Spleen (tissue), 11 donors: ENCODE results near the gene MST1. TPM values are rescaled to one million over a fixed set of nuclear protein-coding genes. Genes with fewer than 3 reads are reported as not detected.

Experiments used
- DNase-seq: peaks from one replicate; pipeline ENCODE4 v3.0.0-alpha.2; 2020
- H3K27ac ChIP-seq, 8 donors: fragments of 200-600 bp; sonication (generic) in 7 of 8; 1 replicate in 4 of 8; 2 replicates in 4 of 8; pipeline versions ENCODE4 v1.5.0 to v1.8.0; 2016 to 2021; ENCODE audit warnings: inconsistent platforms in 4 of 8, mild to moderate bottlenecking in 4 of 8, moderate library complexity in 1 of 8
- H3K27me3 ChIP-seq, 7 donors: fragments of 200-600 bp; sonication (generic) in 6 of 7; replicated peaks in 1 of 7; 1 replicate in 4 of 7; 2 replicates in 3 of 7; pipeline versions ENCODE4 v1.5.0 to v1.8.0; 2016 to 2021; ENCODE audit warnings: inconsistent platforms in 3 of 7, mild to moderate bottlenecking in 1 of 7
- H3K36me3 ChIP-seq, 6 donors: fragments of 200-600 bp; sonication (generic) in 5 of 6; 1 replicate in 4 of 6; 2 replicates in 2 of 6; pipeline versions ENCODE4 v1.5.0 to v1.8.0; 2016 to 2021; ENCODE audit warnings: inconsistent platforms in 2 of 6
- H3K4me1 ChIP-seq, 6 donors: fragments of 200-600 bp; sonication (generic) in 5 of 6; 1 replicate in 3 of 6; 2 replicates in 3 of 6; pipeline versions ENCODE4 v1.5.0 to v1.8.0; 2016 to 2021; ENCODE audit warnings: inconsistent platforms in 3 of 6
- H3K4me3 ChIP-seq, 8 donors: fragments of 200-600 bp; sonication (generic) in 7 of 8; 1 replicate in 4 of 8; 2 replicates in 4 of 8; pipeline versions ENCODE4 v1.5.0 to v1.8.0; 2016 to 2021; ENCODE audit warnings: inconsistent platforms in 4 of 8, mild to moderate bottlenecking in 4 of 8, moderate library complexity in 2 of 8
- H3K9me3 ChIP-seq, 8 donors: fragments of 200-600 bp; sonication (generic) in 7 of 8; 1 replicate in 4 of 8; 2 replicates in 4 of 8; pipeline versions ENCODE4 v1.5.0 to v1.8.0; 2016 to 2021; ENCODE audit warnings: inconsistent platforms in 4 of 8
- POLR2A ChIP-seq, 3 donors: fragments of 450-650 bp; IDR thresholded peaks; one replicate each; pipeline ENCODE4 v1.5.1; 2017; ENCODE audit warnings: antibody characterized with exemption in 3 of 3, mild to moderate bottlenecking in 1 of 3
- POLR2AphosphoS5 ChIP-seq, 3 donors: sonication (generic); formaldehyde crosslinking; IDR thresholded peaks; one replicate each; pipeline ENCODE4 v1.5.1; 2017; ENCODE audit warnings: antibody characterized with exemption in 3 of 3
- WGBS, 5 donors: extraction: QIAGEN DNeasy Blood & Tissue Kit in 3 of 5; methylation state at CpG; one replicate each; pipeline versions ENCODE4 v1.1.5 to v1.1.7; 2013 to 2018; 5-methylcytosine and 5-hydroxymethylcytosine counted together
- intact Hi-C: fragments of 100-400 bp; cut with DNase I; formaldehyde crosslinking; loops from one replicate; pipeline ENCODE4 v1.15.0; 2023; ENCODE audit warnings: low total_unique reads
- polyA plus RNA-seq, 3 donors: library from polyadenylated mRNA; stranded (reverse); fragments of 200-250 nt; gene quantifications; one replicate each; pipeline ENCODE4 v1.2.1, GENCODE V29; 2013
- total RNA-seq, 7 donors: library from RNA; depleted of rRNA in 3 of 7; stranded (reverse); fragments of >200 nt in 3 of 7; fragmentation: NEBNext Ultra II Directional in 4 of 7; extraction: Animal tissue kit (Norgen Biotek cat#: 25700) in 4 of 7; gene quantifications; one replicate each; pipeline versions ENCODE4 v1.1.0 to v1.2.1, GENCODE V29; 2016 to 2021
- TF ChIP-seq, protein P1 (sequence below), 11 experiments: fragments of 200-600 bp in 7 of 11; fragments of 450-650 bp in 4 of 11; sonication (generic) in 4 of 11; IDR thresholded peaks in 8 of 11; conservative IDR thresholded peaks in 3 of 11; 1 replicate in 7 of 11; 2 replicates in 4 of 11; pipeline versions ENCODE4 v1.4.0 to v1.8.0; 2016 to 2021; ENCODE audit warnings: antibody characterized with exemption in 11 of 11, inconsistent platforms in 4 of 11, mild to moderate bottlenecking in 1 of 11
- donor health status: healthy with polysubstance abuse.
- donor health status: DM: no; HTN: no; CAD: no; lungs with moderate emphysema.
- donor health status: DM: no; HTN: no; CAD: no.
- donor health status: Bipolar disorder and iron deficiency.
- donor health status: healthy.
- donor health status: DM: no; HTN: no; CAD: no.
- donor health status: DM: yes; HTN: yes; CAD: no.

MST1 gene
- total and polyA plus RNA-seq, 10 donors: 17.0 to 65.8 (median 23.6) TPM

DNA sequence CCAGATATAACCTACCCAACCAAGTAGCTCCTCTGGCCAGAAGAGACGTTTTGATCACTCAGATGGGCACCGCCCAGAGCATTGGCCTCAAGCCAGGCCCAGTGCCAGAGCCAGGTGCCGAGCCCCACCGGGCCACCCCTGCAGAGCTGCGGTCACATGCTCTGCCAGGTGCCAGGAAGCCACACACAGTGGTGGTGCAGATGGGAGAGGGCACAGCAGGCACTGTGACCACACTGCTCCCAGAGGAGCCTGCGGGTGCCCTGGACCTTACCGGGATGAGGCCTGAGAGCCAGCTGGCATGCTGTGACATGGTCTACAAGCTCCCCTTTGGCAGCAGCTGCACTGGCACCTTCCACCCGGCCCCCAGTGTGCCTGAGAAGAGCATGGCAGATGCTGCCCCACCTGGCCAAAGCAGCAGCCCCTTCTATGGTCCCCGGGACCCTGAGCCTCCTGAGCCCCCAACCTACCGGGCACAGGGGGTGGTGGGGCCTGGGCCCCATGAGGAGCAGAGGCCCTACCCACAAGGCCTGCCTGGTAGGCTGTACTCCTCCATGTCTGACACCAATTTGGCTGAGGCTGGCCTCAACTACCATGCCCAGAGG, 34.2 kb downstream of the MST1 start:
- intact Hi-C loops: no loop called here
- 44 to 69% (median 55%) methylated on average over 7 to 10 of the region's 10 CpGs; no CpG with 5 or more reads in 1 of the 5 donors for WGBS, 5 donors
- TF ChIP-seq POLR2A (IDR thresholded peaks at IDR 0.05) (no peak), POLR2AphosphoS5 (IDR thresholded peaks at IDR 0.05) (peak; percentile 54 to 76 (median 63))
- H3K4me1 ChIP-seq: no peaks in the 10 kb centered on the region
- peaks cover 0 to 16% (median 0%) of the 10 kb centered on the region in 7 donors for H3K27me3 ChIP-seq
- H3K4me3 ChIP-seq: no peak overlapping the region
- H3K36me3 ChIP-seq: no peaks in the 10 kb centered on the region
- DNase-seq: no peak
- no peaks in the 10 kb centered on the region for H3K9me3 ChIP-seq
- no peak overlapping the region for H3K27ac ChIP-seq

DNA sequence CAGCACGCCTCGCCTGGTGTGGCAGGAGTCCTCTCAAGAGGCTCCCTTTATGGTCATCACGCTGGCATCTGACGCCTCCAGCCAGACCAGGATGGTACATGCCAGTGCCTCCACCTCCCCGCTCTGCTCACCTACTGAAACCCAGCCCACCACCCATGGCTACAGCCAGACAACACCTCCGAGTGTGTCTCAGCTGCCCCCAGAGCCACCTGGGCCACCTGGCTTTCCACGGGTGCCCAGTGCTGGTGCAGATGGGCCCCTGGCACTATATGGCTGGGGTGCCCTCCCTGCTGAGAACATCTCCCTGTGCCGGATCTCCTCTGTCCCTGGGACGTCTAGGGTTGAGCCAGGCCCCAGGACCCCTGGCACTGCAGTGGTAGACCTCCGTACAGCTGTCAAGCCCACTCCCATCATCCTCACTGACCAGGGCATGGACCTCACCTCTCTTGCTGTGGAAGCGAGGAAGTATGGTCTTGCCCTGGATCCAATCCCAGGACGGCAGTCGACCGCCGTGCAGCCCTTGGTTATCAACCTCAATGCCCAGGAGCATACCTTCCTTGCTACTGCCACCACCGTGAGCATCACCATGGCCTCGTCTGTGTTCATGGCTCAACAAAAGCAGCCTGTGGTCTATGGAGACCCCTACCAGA, 35.0 kb downstream of the MST1 start:
- TF ChIP-seq POLR2A (IDR thresholded peaks at IDR 0.05) (no peak), POLR2AphosphoS5 (IDR thresholded peaks at IDR 0.05) (no peak)
- TF ChIP-seq, protein P1, sequence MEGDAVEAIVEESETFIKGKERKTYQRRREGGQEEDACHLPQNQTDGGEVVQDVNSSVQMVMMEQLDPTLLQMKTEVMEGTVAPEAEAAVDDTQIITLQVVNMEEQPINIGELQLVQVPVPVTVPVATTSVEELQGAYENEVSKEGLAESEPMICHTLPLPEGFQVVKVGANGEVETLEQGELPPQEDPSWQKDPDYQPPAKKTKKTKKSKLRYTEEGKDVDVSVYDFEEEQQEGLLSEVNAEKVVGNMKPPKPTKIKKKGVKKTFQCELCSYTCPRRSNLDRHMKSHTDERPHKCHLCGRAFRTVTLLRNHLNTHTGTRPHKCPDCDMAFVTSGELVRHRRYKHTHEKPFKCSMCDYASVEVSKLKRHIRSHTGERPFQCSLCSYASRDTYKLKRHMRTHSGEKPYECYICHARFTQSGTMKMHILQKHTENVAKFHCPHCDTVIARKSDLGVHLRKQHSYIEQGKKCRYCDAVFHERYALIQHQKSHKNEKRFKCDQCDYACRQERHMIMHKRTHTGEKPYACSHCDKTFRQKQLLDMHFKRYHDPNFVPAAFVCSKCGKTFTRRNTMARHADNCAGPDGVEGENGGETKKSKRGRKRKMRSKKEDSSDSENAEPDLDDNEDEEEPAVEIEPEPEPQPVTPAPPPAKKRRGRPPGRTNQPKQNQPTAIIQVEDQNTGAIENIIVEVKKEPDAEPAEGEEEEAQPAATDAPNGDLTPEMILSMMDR (IDR thresholded peaks at IDR 0.05 in 8 of 11, conservative IDR thresholded peaks at IDR 0.05 in 3 of 11): no peak
- H3K36me3 ChIP-seq: no peaks in the 10 kb centered on the region
- H3K9me3 ChIP-seq: no peaks in the 10 kb centered on the region
- H3K4me3 ChIP-seq: no peak overlapping the region
- H3K27me3 ChIP-seq: peaks cover 0 to 16% (median 0%) of the 10 kb centered on the region in 7 donors
- 87 to 95% (median 91%) methylated on average over 8 to 17 of the region's 17 CpGs for WGBS, 5 donors
- DNase-seq: no peak
- no peaks in the 10 kb centered on the region for H3K4me1 ChIP-seq
- intact Hi-C loops: no loop called here
- H3K27ac ChIP-seq: no peak overlapping the region

DNA sequence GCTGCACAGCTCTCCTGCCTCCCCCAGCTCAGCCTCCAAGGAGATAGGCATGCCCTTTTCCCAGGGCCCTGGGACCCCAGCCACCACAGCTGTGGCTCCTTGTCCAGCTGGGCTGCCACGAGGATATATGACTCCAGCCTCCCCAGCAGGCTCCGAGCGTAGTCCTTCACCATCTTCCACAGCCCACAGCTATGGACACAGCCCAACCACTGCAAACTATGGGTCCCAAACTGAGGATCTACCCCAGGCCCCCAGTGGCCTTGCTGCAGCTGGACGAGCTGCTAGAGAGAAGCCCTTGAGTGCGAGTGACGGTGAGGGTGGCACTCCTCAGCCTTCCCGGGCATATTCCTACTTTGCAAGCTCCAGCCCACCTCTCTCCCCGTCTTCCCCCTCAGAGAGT, 35.7 kb downstream of the MST1 start:
- TF ChIP-seq POLR2A (IDR thresholded peaks at IDR 0.05) (no peak), POLR2AphosphoS5 (IDR thresholded peaks at IDR 0.05) (no peak)
- TF ChIP-seq, protein P1 (IDR thresholded peaks at IDR 0.05 in 8 of 11, conservative IDR thresholded peaks at IDR 0.05 in 3 of 11): no peak
- no peak for DNase-seq
- Histone ChIP-seq H3K9me3 (no peaks in the 10 kb centered on the region), H3K4me3 (no peak overlapping the region), H3K4me1 (no peaks in the 10 kb centered on the region), H3K27me3 (peaks cover 0 to 16% (median 0%) of the 10 kb centered on the region in 7 donors), H3K27ac (no peak overlapping the region), H3K36me3 (no peaks in the 10 kb centered on the region)
- 75 to 87% (median 79%) methylated on average over 7 to 8 of the region's 8 CpGs for WGBS, 5 donors
- intact Hi-C loops: no loop called here

DNA sequence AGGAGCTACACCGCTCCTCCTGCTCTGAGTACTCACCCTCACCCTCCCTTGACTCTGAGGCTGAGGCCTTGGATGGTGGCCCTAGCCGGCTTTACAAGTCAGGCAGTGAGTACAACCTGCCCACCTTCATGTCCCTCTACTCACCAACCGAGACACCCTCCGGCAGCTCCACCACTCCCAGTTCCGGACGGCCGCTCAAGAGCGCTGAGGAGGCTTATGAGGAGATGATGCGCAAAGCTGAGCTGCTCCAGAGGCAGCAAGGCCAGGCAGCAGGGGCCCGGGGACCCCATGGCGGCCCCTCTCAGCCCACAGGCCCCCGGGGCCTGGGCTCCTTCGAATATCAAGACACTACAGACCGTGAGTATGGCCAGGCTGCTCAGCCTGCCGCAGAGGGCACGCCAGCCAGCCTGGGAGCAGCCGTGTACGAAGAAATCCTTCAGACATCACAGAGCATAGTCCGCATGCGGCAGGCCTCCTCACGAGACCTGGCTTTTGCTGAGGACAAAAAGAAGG, 36.3 kb downstream of the MST1 start:
- no peak for DNase-seq
- Histone ChIP-seq H3K4me1 (no peaks in the 10 kb centered on the region), H3K9me3 (no peaks in the 10 kb centered on the region), H3K36me3 (no peaks in the 10 kb centered on the region), H3K27ac (no peak overlapping the region), H3K4me3 (no peak overlapping the region), H3K27me3 (peaks cover 0 to 15% (median 0%) of the 10 kb centered on the region in 7 donors)
- 78 to 93% (median 82%) methylated on average over 11 to 21 of the region's 21 CpGs for WGBS, 5 donors
- TF ChIP-seq POLR2A (IDR thresholded peaks at IDR 0.05): no peak
- TF ChIP-seq POLR2AphosphoS5 (IDR thresholded peaks at IDR 0.05): no peak
- TF ChIP-seq, protein P1 (IDR thresholded peaks at IDR 0.05 in 8 of 11, conservative IDR thresholded peaks at IDR 0.05 in 3 of 11): no peak
- intact Hi-C loops: no loop called here
